Fibroblast of lung (primary cell): ENCODE measurements around the gene ZBED6. TPM values are rescaled to one million over a fixed set of nuclear protein-coding genes. Genes with fewer than 3 reads are reported as not detected.
A peak's percentile ranks its signal among the peaks of the same experiment; 100 is the strongest.

ENCODE experiments used
- DNase-seq, 2 donors: peaks; one replicate each; pipeline versions ENCODE4 v3.0.0 to v3.0.0-alpha.2; 2010; ENCODE audit warnings: low read depth in 2 of 2
- H2AFZ ChIP-seq: 2 replicates; pipeline ENCODE4 v1.5.1; 2012; ENCODE audit warnings: low read length, control low read depth, inconsistent platforms
- H3K27ac ChIP-seq: 2 replicates; pipeline ENCODE4 v1.5.1; 2011; ENCODE audit warnings: low read length, control low read depth; ENCODE audit not compliant: insufficient read depth
- H3K27me3 ChIP-seq: 2 replicates; pipeline ENCODE4 v1.5.1; 2011; ENCODE audit warnings: mild to moderate bottlenecking, low read length; ENCODE audit not compliant: control insufficient read depth, insufficient read depth
- H3K36me3 ChIP-seq: 2 replicates; pipeline ENCODE4 v1.5.1; 2011; ENCODE audit warnings: low read length; ENCODE audit not compliant: control insufficient read depth, insufficient read depth
- H3K4me1 ChIP-seq: 2 replicates; pipeline ENCODE4 v1.5.1; 2011; ENCODE audit warnings: low read length; ENCODE audit not compliant: control insufficient read depth, insufficient read depth; ENCODE audit errors: extremely low read depth
- H3K4me2 ChIP-seq: 2 replicates; pipeline ENCODE4 v1.5.1; 2011; ENCODE audit warnings: low read length, control low read depth; ENCODE audit not compliant: insufficient read depth; ENCODE audit errors: extremely low read depth
- H3K4me3 ChIP-seq, 4 experiments: fragments of 200-600 bp in 1 of 4; sonication (generic) in 1 of 4; replicated peaks in 1 of 4; 2 replicates each; pipeline ENCODE4 v1.5.1; 2011 to 2016; ENCODE audit warnings: low read length in 4 of 4, low read depth in 3 of 4, mild to moderate bottlenecking in 3 of 4, control low read depth in 2 of 4, inconsistent platforms in 1 of 4, mixed read lengths in 1 of 4; ENCODE audit not compliant: insufficient read depth in 1 of 4; ENCODE audit errors: control extremely low read depth in 1 of 4
- H3K79me2 ChIP-seq: 2 replicates; pipeline ENCODE4 v1.5.1; 2012; ENCODE audit warnings: mild to moderate bottlenecking, low read length, inconsistent platforms; ENCODE audit not compliant: control insufficient read depth, insufficient read depth
- H3K9ac ChIP-seq: 2 replicates; pipeline ENCODE4 v1.5.1; 2011; ENCODE audit warnings: mild to moderate bottlenecking, low read length, control low read depth; ENCODE audit not compliant: insufficient read depth
- H3K9me3 ChIP-seq: 2 replicates; pipeline ENCODE4 v1.5.1; 2012; ENCODE audit warnings: low read depth, low read length; ENCODE audit not compliant: control insufficient read depth, insufficient read depth
- H4K20me1 ChIP-seq: 2 replicates; pipeline ENCODE4 v1.5.1; 2011; ENCODE audit warnings: low read length; ENCODE audit not compliant: control insufficient read depth, insufficient read depth; ENCODE audit errors: extremely low read depth
- EZH2 ChIP-seq: IDR thresholded peaks from 2 replicates; pipeline ENCODE4 v1.5.1; 2012; ENCODE audit warnings: low read length, control low read depth, mild to moderate bottlenecking; ENCODE audit errors: missing control alignments
- polyA plus RNA-seq, 2 donors: library from polyadenylated mRNA; depleted of rRNA in 1 of 2; stranded (reverse) in 1 of 2; unstranded in 1 of 2; fragments of >200 nt; gene quantifications; 2 replicates each; pipeline ENCODE4 v1.2.1, GENCODE V29; 2011 to 2012; ENCODE audit warnings: missing spikeins in 1 of 2
- total RNA-seq: library from RNA; depleted of rRNA; stranded (reverse); fragments of >200 nt; gene quantifications from 2 replicates; pipeline ENCODE4 v1.2.1, GENCODE V29; 2014
- TF ChIP-seq, protein P1 (sequence below), 2 donors: IDR thresholded peaks in 1 of 2; conservative IDR thresholded peaks in 1 of 2; 1 replicate in 1 of 2; 2 replicates in 1 of 2; pipeline ENCODE4 v1.5.1; 2011 to 2012; ENCODE audit warnings: low read length in 2 of 2, control low read depth in 1 of 2, inconsistent platforms in 1 of 2, low read depth in 1 of 2, mild to moderate bottlenecking in 1 of 2

The ZBED6 gene
- total and polyA plus RNA-seq, 2 donors (not counting 1 experiment from before 2014, with no cell fraction given): 12.7 to 19.5 TPM

DNA sequence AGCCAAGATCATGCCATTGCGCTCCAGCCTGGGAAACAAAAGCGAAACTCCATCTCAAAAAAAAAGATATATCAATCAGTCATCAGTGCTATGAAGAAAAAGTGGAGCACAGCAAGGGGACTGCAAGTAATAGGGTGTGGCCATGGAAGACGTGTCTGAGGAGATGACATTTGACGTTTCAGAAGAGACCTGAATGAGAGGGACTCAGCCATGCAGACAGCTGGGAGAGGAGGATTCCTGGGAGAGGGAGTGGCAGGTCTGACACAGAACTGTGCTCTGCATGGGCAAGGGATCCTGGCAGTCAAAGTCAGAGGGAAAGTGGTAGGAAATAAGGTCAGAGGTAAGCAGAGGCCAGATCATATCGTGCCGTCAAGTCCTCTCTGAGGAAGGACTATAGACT is 27.2 kb upstream of the ZBED6 start:
- TF ChIP-seq EZH2: no peak
- TF ChIP-seq, protein P1, sequence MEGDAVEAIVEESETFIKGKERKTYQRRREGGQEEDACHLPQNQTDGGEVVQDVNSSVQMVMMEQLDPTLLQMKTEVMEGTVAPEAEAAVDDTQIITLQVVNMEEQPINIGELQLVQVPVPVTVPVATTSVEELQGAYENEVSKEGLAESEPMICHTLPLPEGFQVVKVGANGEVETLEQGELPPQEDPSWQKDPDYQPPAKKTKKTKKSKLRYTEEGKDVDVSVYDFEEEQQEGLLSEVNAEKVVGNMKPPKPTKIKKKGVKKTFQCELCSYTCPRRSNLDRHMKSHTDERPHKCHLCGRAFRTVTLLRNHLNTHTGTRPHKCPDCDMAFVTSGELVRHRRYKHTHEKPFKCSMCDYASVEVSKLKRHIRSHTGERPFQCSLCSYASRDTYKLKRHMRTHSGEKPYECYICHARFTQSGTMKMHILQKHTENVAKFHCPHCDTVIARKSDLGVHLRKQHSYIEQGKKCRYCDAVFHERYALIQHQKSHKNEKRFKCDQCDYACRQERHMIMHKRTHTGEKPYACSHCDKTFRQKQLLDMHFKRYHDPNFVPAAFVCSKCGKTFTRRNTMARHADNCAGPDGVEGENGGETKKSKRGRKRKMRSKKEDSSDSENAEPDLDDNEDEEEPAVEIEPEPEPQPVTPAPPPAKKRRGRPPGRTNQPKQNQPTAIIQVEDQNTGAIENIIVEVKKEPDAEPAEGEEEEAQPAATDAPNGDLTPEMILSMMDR (conservative IDR thresholded peaks at IDR 0.05 in 1 of 2, IDR thresholded peaks at IDR 0.05 in 1 of 2; ENCODE audit: low read depth in 1 of 2, low read length in 2 of 2): no peak
- Histone ChIP-seq H3K9ac (no peak overlapping the region), H3K79me2 (no peaks in the 10 kb centered on the region), H3K4me3 (no peak overlapping the region), H3K9me3 (no peaks in the 10 kb centered on the region), H4K20me1 (no peaks in the 10 kb centered on the region), H3K27me3 (peaks cover 12% of the 10 kb centered on the region), H3K36me3 (no peaks in the 10 kb centered on the region), H3K27ac (no peak overlapping the region), H3K4me1 (no peaks in the 10 kb centered on the region), H3K4me2 (no peak overlapping the region), H2AFZ (no peak overlapping the region)
- DNase-seq: no peak

GRCh38 chr1:203769505-203770343 is 25.7 kb upstream of the ZBED6 start:
- Histone ChIP-seq H3K4me2 (no peak overlapping the region), H3K27me3 (peaks cover 9% of the 10 kb centered on the region), H3K9me3 (no peaks in the 10 kb centered on the region), H3K4me1 (no peaks in the 10 kb centered on the region), H3K4me3 (no peak overlapping the region), H3K79me2 (no peaks in the 10 kb centered on the region), H2AFZ (peak overlapping the region; percentile 3), H3K27ac (no peak overlapping the region), H3K36me3 (no peaks in the 10 kb centered on the region), H4K20me1 (no peaks in the 10 kb centered on the region), H3K9ac (no peak overlapping the region)
- peak; percentile 93 to 95 for DNase-seq
- TF ChIP-seq EZH2: no peak
- TF ChIP-seq, protein P1 (conservative IDR thresholded peaks at IDR 0.05 in 1 of 2, IDR thresholded peaks at IDR 0.05 in 1 of 2; ENCODE audit: low read depth in 1 of 2, low read length in 2 of 2): no peak

- no peak overlapping the region for H3K4me3 ChIP-seq
- H3K4me1 ChIP-seq: no peaks in the 10 kb centered on the region
- H3K9me3 ChIP-seq: no peaks in the 10 kb centered on the region
- H4K20me1 ChIP-seq: no peaks in the 10 kb centered on the region
- peaks cover 9% of the 10 kb centered on the region for H3K27me3 ChIP-seq
- no peak overlapping the region for H3K27ac ChIP-seq
- peak in 1 of 2 donors; percentile 63 for DNase-seq
- H3K79me2 ChIP-seq: no peaks in the 10 kb centered on the region
- H3K4me2 ChIP-seq: no peak overlapping the region
- H2AFZ ChIP-seq: no peak overlapping the region
- no peak overlapping the region for H3K9ac ChIP-seq
- TF ChIP-seq, protein P1 (conservative IDR thresholded peaks at IDR 0.05 in 1 of 2, IDR thresholded peaks at IDR 0.05 in 1 of 2; ENCODE audit: low read depth in 1 of 2, low read length in 2 of 2): no peak
- no peak for TF ChIP-seq EZH2
- no peaks in the 10 kb centered on the region for H3K36me3 ChIP-seq
Measured at GRCh38 chr1:203771901-203772301, 23.5 kb upstream of the ZBED6 start.
